WI38 (cell line): ENCODE data around the gene BLOC1S1.

Source experiments
- H3K4me3 ChIP-seq: 2 replicates; pipeline ENCODE4 v1.5.1; 2011; ENCODE audit warnings: low read depth, mild to moderate bottlenecking, control low read depth, low read length
- CTCF ChIP-seq: IDR thresholded peaks from 2 replicates; pipeline ENCODE4 v1.5.1; 2012; ENCODE audit warnings: low read depth, mild to moderate bottlenecking, control low read depth, low read length

Gene BLOC1S1

GRCh38 chr12:55728186-55728938 lies 12.5 kb downstream of the BLOC1S1 start:
- TF ChIP-seq CTCF = no peak
- peak overlapping the region; percentile 95 for H3K4me3 ChIP-seq

GRCh38 chr12:55728939-55729818 lies 13.3 kb downstream of the BLOC1S1 start, which contains the start of gene CD63:
TSS of gene CD63 (minus strand) at chr12:55729009. CDS start at chr12:55728341, 668 bp downstream.
- H3K4me3 ChIP-seq = peak within 1 kb of the TSS; percentile 95

GRCh38 chr12:55729819-55730818 lies 14.3 kb downstream of the BLOC1S1 start:
- H3K4me3 ChIP-seq = peak overlapping the region; percentile 95
- TF ChIP-seq CTCF = no peak

More at GRCh38 chr12:55728939-55729818, 13.3 kb downstream of the BLOC1S1 start, which contains the start of gene CD63:
- no peak for TF ChIP-seq CTCF

GRCh38 chr12:55732288-55732687 lies 16.4 kb downstream of the BLOC1S1 start:
- no peak for TF ChIP-seq CTCF
- no peak overlapping the region for H3K4me3 ChIP-seq

GRCh38 chr12:55733021-55733555 lies 17.2 kb downstream of the BLOC1S1 start:
- H3K4me3 ChIP-seq = no peak overlapping the region
- TF ChIP-seq CTCF = no peak

- no peak for TF ChIP-seq CTCF
- H3K4me3 ChIP-seq = no peak overlapping the region
Observed at GRCh38 chr12:55733858-55734257, 18.0 kb downstream of the BLOC1S1 start.
